DLD1 (cell line): Measurements from ENCODE around the gene SLCO3A1.
"Not testable (repeated sequence)": the region's sequence is repeated elsewhere in the genome, so short reads cannot be mapped to it uniquely, and the experiment has no call there.

Source experiments
- in situ Hi-C: cut with HindIII; loops from 2 replicates; pipeline ENCODE4 v1.10.0; 2017; ENCODE audit warnings: low sequenced_read_pairs

The SLCO3A1 gene

GRCh38 chr15:92059036-92059970, 205.8 kb downstream of the SLCO3A1 start:
- in situ Hi-C loops, result no loop called here

- in situ Hi-C loops, result not testable (repeated sequence)
These were observed 206.4 kb downstream of the SLCO3A1 start for GRCh38 chr15:92059971-92060311.

GRCh38 chr15:92061511-92062195, 208.1 kb downstream of the SLCO3A1 start:
- in situ Hi-C loops, result no loop called here

- in situ Hi-C loops, result no loop called here
These were observed 209.0 kb downstream of the SLCO3A1 start for GRCh38 chr15:92062505-92062904.

GRCh38 chr15:92068121-92068520, 214.6 kb downstream of the SLCO3A1 start:
- in situ Hi-C loops, result no loop called here

- in situ Hi-C loops, result no loop called here
These were observed 216.1 kb downstream of the SLCO3A1 start for GRCh38 chr15:92069308-92070250.

- in situ Hi-C loops, result not testable (repeated sequence)
These were observed 216.7 kb downstream of the SLCO3A1 start for GRCh38 chr15:92070251-92070650.

- in situ Hi-C loops, result no loop called here
These were observed 217.6 kb downstream of the SLCO3A1 start for GRCh38 chr15:92071045-92071634.

- in situ Hi-C loops, result no loop called here
These were observed 219.7 kb downstream of the SLCO3A1 start for GRCh38 chr15:92073044-92073785.

- in situ Hi-C loops, result no loop called here
These were observed 220.6 kb downstream of the SLCO3A1 start for GRCh38 chr15:92074101-92074500.

- in situ Hi-C loops, result loop anchor here (25.0 kb wide), 2 partner anchors 787 to 1062 kb away; partner anchors contain the start of gene VPS33B
These were observed 221.1 kb downstream of the SLCO3A1 start for GRCh38 chr15:92074646-92075045.

GRCh38 chr15:92075764-92076163, 222.3 kb downstream of the SLCO3A1 start:
- in situ Hi-C loops, result loop anchor here (25.0 kb wide), 2 partner anchors 788 to 1063 kb away; partner anchors contain the start of gene VPS33B

GRCh38 chr15:92076541-92076940, 223.0 kb downstream of the SLCO3A1 start:
- in situ Hi-C loops, result loop anchor here (25.0 kb wide), 2 partner anchors 789 to 1064 kb away; partner anchors contain the start of gene VPS33B

- in situ Hi-C loops, result loop anchor here (25.0 kb wide), 2 partner anchors 790 to 1065 kb away; partner anchors contain the start of gene VPS33B
These were observed 224.0 kb downstream of the SLCO3A1 start for GRCh38 chr15:92077353-92078085.

- in situ Hi-C loops, result loop anchor here (25.0 kb wide), 2 partner anchors 791 to 1066 kb away; partner anchors contain the start of gene VPS33B
These were observed 224.8 kb downstream of the SLCO3A1 start for GRCh38 chr15:92078270-92078669.

GRCh38 chr15:92079047-92079446, 225.5 kb downstream of the SLCO3A1 start:
- in situ Hi-C loops, result loop anchor here (25.0 kb wide), 2 partner anchors 792 to 1067 kb away; partner anchors contain the start of gene VPS33B

- in situ Hi-C loops, result loop anchor here (25.0 kb wide), 2 partner anchors 792 to 1067 kb away; partner anchors contain the start of gene VPS33B
These were observed 226.2 kb downstream of the SLCO3A1 start for GRCh38 chr15:92079647-92080255.
